K562 (cell line): ENCODE data around the gene APC2. TPM values are rescaled to one million over a fixed set of nuclear protein-coding genes. Genes with fewer than 3 reads are reported as not detected.

Experiments
- ATAC-seq: fragments of 200-7000 bp; cut with Tn5 transposase; 3 replicates; pipeline ENCODE4 v1.9.1; 2020; ENCODE audit warnings: moderate library complexity
- BruUV-seq: library from RNA; stranded (reverse); fragments of 400-500 nt; replicated peaks from 2 replicates; lab custom pipeline; 2021; lab: Mats Ljungman, UMichigan
- CTCF ChIA-PET: fragments of 300-600 bp; formaldehyde crosslinking; extraction: SDS; loops from one replicate; lab custom pipeline; 2021; ENCODE audit warnings: low intra/inter-chr PET ratio; lab: Yijun Ruan, JAX
- POLR2A ChIA-PET: fragments of 300-600, 350-650 bp; sonication (Branson Sonifier 250); formaldehyde crosslinking; extraction: SDS; loops from one replicate; lab custom pipeline; 2021; ENCODE audit warnings: antibody characterized with exemption, inconsistent platforms; lab: Yijun Ruan, JAX
- DNase-seq, 4 experiments: peaks; one replicate each; pipeline versions ENCODE4 v3.0.0 to v3.0.0-alpha.2; 2011 to 2018; ENCODE audit warnings: low spot score in 3 of 4, mixed read lengths in 3 of 4; ENCODE audit errors: extremely low read depth in 1 of 4
- FAIRE-seq: peaks from 2 replicates; lab custom pipeline; 2011; peaks lifted over from hg19 to GRCh38; lab: Jason Lieb, UNC
- H2AFZ ChIP-seq: 2 replicates; pipeline ENCODE4 v1.6.0; 2011; ENCODE audit warnings: low read depth, low read length, control low read depth, inconsistent platforms
- H3K27ac ChIP-seq: fragments of 200-600 bp; 3 replicates; pipeline ENCODE4 v1.8.0; 2011; ENCODE audit warnings: low read depth, mild to moderate bottlenecking, control low read depth, inconsistent platforms, low read length, moderate library complexity, mixed read lengths; ENCODE audit errors: extremely low read depth
- H3K27me3 ChIP-seq, 2 experiments: fragments of 300-600 bp in 1 of 2; 2 replicates in 1 of 2; 3 replicates in 1 of 2; pipeline versions ENCODE4 v1.6.0 to v1.8.0; 2011; ENCODE audit warnings: inconsistent platforms in 2 of 2, low read length in 2 of 2, mild to moderate bottlenecking in 1 of 2, mixed read lengths in 1 of 2, moderate library complexity in 1 of 2; ENCODE audit not compliant: control insufficient read depth in 2 of 2, insufficient read depth in 2 of 2
- H3K36me3 ChIP-seq: fragments of 300-600 bp; 3 replicates; pipeline ENCODE4 v1.8.0; 2011; ENCODE audit warnings: mild to moderate bottlenecking, low read length, inconsistent platforms; ENCODE audit not compliant: control insufficient read depth, insufficient read depth
- H3K4me1 ChIP-seq, 2 experiments: fragments of 200-600 bp in 1 of 2; replicated peaks in 1 of 2; 2 replicates in 1 of 2; 3 replicates in 1 of 2; pipeline versions ENCODE4 v1.5.1 to v1.8.0; 2011; ENCODE audit warnings: inconsistent platforms in 2 of 2, low read length in 2 of 2, mild to moderate bottlenecking in 1 of 2, mixed read lengths in 1 of 2, moderate library complexity in 1 of 2; ENCODE audit not compliant: control insufficient read depth in 2 of 2, insufficient read depth in 2 of 2
- H3K4me2 ChIP-seq: 2 replicates; pipeline ENCODE4 v1.6.1; 2011; ENCODE audit warnings: low read length, control low read depth, inconsistent platforms, mixed read lengths; ENCODE audit not compliant: insufficient read depth
- H3K4me3 ChIP-seq: fragments of 200-600 bp; sonication (generic), shearing (Covaris generic); 2 replicates; pipeline ENCODE4 v1.5.1; 2016; ENCODE audit warnings: control low read depth, inconsistent platforms
- H3K79me2 ChIP-seq: fragments of 200-600 bp; 3 replicates; pipeline ENCODE4 v1.8.0; 2011; ENCODE audit warnings: low read length, inconsistent platforms; ENCODE audit not compliant: control insufficient read depth, insufficient read depth
- H3K9ac ChIP-seq, 2 experiments: 2 replicates each; pipeline versions ENCODE4 v1.6.0 to v1.6.1; 2011; ENCODE audit warnings: low read depth in 2 of 2, low read length in 2 of 2, control low read depth in 1 of 2, inconsistent platforms in 1 of 2, mild to moderate bottlenecking in 1 of 2, mixed read lengths in 1 of 2; ENCODE audit not compliant: insufficient read depth in 1 of 2
- H3K9me1 ChIP-seq: one replicate; pipeline ENCODE4 v1.6.0; 2011; ENCODE audit warnings: inconsistent platforms, mild to moderate bottlenecking, low read length, moderate library complexity; ENCODE audit not compliant: control insufficient read depth, insufficient read depth
- H3K9me3 ChIP-seq: replicated peaks from 2 replicates; pipeline ENCODE4 v1.5.1; 2011; ENCODE audit warnings: low read depth, low read length, inconsistent platforms; ENCODE audit not compliant: control insufficient read depth, insufficient read depth
- H4K20me1 ChIP-seq: replicated peaks from 2 replicates; pipeline ENCODE4 v1.6.1; 2011; ENCODE audit warnings: low read length, inconsistent platforms, mixed read lengths; ENCODE audit not compliant: control insufficient read depth, insufficient read depth
- EP400 ChIP-seq: fragments of 450-650 bp; IDR thresholded peaks from 2 replicates; pipeline ENCODE4 v1.6.1; 2017; ENCODE audit warnings: antibody characterized with exemption, mild to moderate bottlenecking, moderate library complexity
- POLR2G ChIP-seq: fragments of 200-400 bp; formaldehyde crosslinking; IDR thresholded peaks from 2 replicates; pipeline ENCODE4 v1.6.1; 2017; ENCODE audit warnings: low read depth, mild to moderate bottlenecking, antibody characterized with exemption, low read length, moderate library complexity
- RBM22 ChIP-seq: fragments of 200-400 bp; formaldehyde crosslinking; IDR thresholded peaks from 2 replicates; pipeline ENCODE4 v1.6.1; 2018; ENCODE audit warnings: low read length, low read depth; ENCODE audit not compliant: poor library complexity, severe bottlenecking
- ZNF830 ChIP-seq: fragments of 250-450 bp; sonication (Bioruptor Pico); IDR thresholded peaks from 2 replicates; pipeline ENCODE4 v1.5.0; 2021; ENCODE audit warnings: mild to moderate bottlenecking
- WGBS: fragments of 100-300 bp; shearing (Covaris generic); methylation state at CpG from one replicate; pipeline ENCODE4 v1.1.6; 2016; ENCODE audit warnings: low coverage, mixed read lengths; ENCODE audit not compliant: insufficient coverage; ENCODE audit errors: missing lambda C conversion rate; 5-methylcytosine and 5-hydroxymethylcytosine counted together
- in situ Hi-C: fragments of 300-500 bp; cut with MboI; formaldehyde crosslinking; loops from 4 replicates; pipeline ENCODE4 v1.15.0; 2018; ENCODE audit warnings: inconsistent platforms, mixed read lengths
- intact Hi-C: fragments of 100-400 bp; cut with micrococcal nuclease; formaldehyde crosslinking; loops from 2 replicates; pipeline ENCODE4 v1.14.2; 2022
- polyA plus RNA-seq, 8 experiments: library from polyadenylated mRNA; depleted of rRNA in 4 of 8; stranded (reverse) in 5 of 8; unstranded in 3 of 8; fragments of >200 nt; fragmentation: Nextera tagmentation in 2 of 8; fragmentation: Illumina TruSeq in 1 of 8; extraction: Ambion mirVana in 2 of 8; extraction: Trizol in 1 of 8; gene quantifications; 2 replicates each; pipeline versions ENCODE4 v1.2.1 to v1.2.3, GENCODE V29; 2011 to 2014; ENCODE audit warnings: inconsistent platforms in 1 of 8, missing spikeins in 1 of 8
- total RNA-seq, 7 experiments: library from RNA; depleted of rRNA in 6 of 7; stranded (reverse); fragments of >200 nt in 6 of 7; fragmentation: Illumina TruSeq in 2 of 7; extraction: Trizol in 2 of 7; gene quantifications; 2 replicates each; pipeline versions ENCODE4 v1.2.1 to v1.2.3, GENCODE V29; 2011 to 2021; ENCODE audit warnings: low replicate concordance in 1 of 7
- TF ChIP-seq, protein P1 (sequence below): fragments of 450-650 bp; formaldehyde crosslinking; IDR thresholded peaks from 2 replicates; pipeline ENCODE4 v1.4.0; 2022; ENCODE audit warnings: missing genetic modification characterization
- TF ChIP-seq, protein P2 (sequence below): fragments of 450-650 bp; IDR thresholded peaks from 2 replicates; pipeline ENCODE4 v1.6.1; 2016; ENCODE audit warnings: missing biosample characterization, missing genetic modification characterization
- TF ChIP-seq, protein P3 (sequence below): sonication (generic); formaldehyde crosslinking; IDR thresholded peaks from 2 replicates; pipeline ENCODE4 v1.8.1; 2023; ENCODE audit warnings: mild to moderate bottlenecking, missing genetic modification reagents
- TF ChIP-seq, protein P4 (sequence below): fragments of 450-650 bp; IDR thresholded peaks from 2 replicates; pipeline ENCODE4 v1.6.1; 2018; ENCODE audit not compliant: partially characterized antibody

The APC2 gene
- total and polyA plus RNA-seq, 9 of the 15 experiments (the other 6 are each of a cell fraction or from before 2014, with no cell fraction given), result 0.01 to 0.40 (median 0.05) TPM; not detected in 3

GRCh38 chr19:1422943-1423342 lies 27.0 kb upstream of the APC2 start (continued):
- TF ChIP-seq, protein P1, sequence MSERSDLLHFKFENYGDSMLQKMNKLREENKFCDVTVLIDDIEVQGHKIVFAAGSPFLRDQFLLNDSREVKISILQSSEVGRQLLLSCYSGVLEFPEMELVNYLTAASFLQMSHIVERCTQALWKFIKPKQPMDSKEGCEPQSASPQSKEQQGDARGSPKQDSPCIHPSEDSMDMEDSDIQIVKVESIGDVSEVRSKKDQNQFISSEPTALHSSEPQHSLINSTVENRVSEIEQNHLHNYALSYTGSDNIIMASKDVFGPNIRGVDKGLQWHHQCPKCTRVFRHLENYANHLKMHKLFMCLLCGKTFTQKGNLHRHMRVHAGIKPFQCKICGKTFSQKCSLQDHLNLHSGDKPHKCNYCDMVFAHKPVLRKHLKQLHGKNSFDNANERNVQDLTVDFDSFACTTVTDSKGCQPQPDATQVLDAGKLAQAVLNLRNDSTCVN, result no peak
- TF ChIP-seq, protein P2, sequence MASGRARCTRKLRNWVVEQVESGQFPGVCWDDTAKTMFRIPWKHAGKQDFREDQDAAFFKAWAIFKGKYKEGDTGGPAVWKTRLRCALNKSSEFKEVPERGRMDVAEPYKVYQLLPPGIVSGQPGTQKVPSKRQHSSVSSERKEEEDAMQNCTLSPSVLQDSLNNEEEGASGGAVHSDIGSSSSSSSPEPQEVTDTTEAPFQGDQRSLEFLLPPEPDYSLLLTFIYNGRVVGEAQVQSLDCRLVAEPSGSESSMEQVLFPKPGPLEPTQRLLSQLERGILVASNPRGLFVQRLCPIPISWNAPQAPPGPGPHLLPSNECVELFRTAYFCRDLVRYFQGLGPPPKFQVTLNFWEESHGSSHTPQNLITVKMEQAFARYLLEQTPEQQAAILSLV (tag), result no peak
- TF ChIP-seq ZNF830 (CRISPR knock-in tag), result no peak
- no peak for TF ChIP-seq EP400
- TF ChIP-seq, all 486 proteins: peak for 3

- Histone ChIP-seq H3K4me1 (peaks cover 0 to 40% of the 10 kb centered on the region in 2 experiments; a peak in 2 of 5 replicates), H3K4me2 (no peak overlapping the region), H3K27ac (no peak overlapping the region), H3K79me2 (peaks cover 69% of the 10 kb centered on the region), H2AFZ (no peak overlapping the region), H3K9ac (no peak overlapping the region), H4K20me1 (peaks cover 18% of the 10 kb centered on the region; the same call in 1 of the 2 replicates)
- 95% methylated on average over 29 of the region's 40 CpGs for WGBS
- DNase-seq, result no peak
- intact Hi-C loops, result no loop called here
- POLR2A ChIA-PET, result interaction anchor here (1.4 to 2.4 kb wide), 2 partner anchors 10 kb away, joined by 5 to 6 read pairs; no protein-coding TSS in a partner anchor
- TF ChIP-seq, protein P3, sequence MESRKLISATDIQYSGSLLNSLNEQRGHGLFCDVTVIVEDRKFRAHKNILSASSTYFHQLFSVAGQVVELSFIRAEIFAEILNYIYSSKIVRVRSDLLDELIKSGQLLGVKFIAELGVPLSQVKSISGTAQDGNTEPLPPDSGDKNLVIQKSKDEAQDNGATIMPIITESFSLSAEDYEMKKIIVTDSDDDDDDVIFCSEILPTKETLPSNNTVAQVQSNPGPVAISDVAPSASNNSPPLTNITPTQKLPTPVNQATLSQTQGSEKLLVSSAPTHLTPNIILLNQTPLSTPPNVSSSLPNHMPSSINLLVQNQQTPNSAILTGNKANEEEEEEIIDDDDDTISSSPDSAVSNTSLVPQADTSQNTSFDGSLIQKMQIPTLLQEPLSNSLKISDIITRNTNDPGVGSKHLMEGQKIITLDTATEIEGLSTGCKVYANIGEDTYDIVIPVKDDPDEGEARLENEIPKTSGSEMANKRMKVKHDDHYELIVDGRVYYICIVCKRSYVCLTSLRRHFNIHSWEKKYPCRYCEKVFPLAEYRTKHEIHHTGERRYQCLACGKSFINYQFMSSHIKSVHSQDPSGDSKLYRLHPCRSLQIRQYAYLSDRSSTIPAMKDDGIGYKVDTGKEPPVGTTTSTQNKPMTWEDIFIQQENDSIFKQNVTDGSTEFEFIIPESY, result peak; percentile 86
- TF ChIP-seq POLR2G (peak; percentile 28), RBM22 (peak; percentile 61)
- TF ChIP-seq, protein P4, sequence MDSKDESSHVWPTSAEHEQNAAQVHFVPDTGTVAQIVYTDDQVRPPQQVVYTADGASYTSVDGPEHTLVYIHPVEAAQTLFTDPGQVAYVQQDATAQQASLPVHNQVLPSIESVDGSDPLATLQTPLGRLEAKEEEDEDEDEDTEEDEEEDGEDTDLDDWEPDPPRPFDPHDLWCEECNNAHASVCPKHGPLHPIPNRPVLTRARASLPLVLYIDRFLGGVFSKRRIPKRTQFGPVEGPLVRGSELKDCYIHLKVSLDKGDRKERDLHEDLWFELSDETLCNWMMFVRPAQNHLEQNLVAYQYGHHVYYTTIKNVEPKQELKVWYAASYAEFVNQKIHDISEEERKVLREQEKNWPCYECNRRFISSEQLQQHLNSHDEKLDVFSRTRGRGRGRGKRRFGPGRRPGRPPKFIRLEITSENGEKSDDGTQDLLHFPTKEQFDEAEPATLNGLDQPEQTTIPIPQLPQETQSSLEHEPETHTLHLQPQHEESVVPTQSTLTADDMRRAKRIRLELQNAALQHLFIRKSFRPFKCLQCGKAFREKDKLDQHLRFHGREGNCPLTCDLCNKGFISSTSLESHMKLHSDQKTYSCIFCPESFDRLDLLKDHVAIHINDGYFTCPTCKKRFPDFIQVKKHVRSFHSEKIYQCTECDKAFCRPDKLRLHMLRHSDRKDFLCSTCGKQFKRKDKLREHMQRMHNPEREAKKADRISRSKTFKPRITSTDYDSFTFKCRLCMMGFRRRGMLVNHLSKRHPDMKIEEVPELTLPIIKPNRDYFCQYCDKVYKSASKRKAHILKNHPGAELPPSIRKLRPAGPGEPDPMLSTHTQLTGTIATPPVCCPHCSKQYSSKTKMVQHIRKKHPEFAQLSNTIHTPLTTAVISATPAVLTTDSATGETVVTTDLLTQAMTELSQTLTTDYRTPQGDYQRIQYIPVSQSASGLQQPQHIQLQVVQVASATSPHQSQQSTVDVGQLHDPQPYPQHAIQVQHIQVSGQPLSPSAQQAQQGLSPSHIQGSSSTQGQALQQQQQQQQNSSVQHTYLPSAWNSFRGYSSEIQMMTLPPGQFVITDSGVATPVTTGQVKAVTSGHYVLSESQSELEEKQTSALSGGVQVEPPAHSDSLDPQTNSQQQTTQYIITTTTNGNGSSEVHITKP, result no peak
- TF ChIP-seq, all 486 proteins: peak for 3
- BruUV-seq, result no TSS peak
- no peaks in the 10 kb centered on the region for H3K27me3 ChIP-seq
- peaks cover 98% of the 10 kb centered on the region for H3K36me3 ChIP-seq
- ATAC-seq (no peak), FAIRE-seq (no peak)
- H3K9me1 ChIP-seq, result peaks cover 4% of the 10 kb centered on the region
- in situ Hi-C loops, result no loop called here
- H3K9me3 ChIP-seq, result no peaks in the 10 kb centered on the region
- no peak overlapping the region for H3K4me3 ChIP-seq
- CTCF ChIA-PET, result no interaction called here
These were observed 26.3 kb upstream of the APC2 start for GRCh38 chr19:1423436-1424191.
